ENCODE measurements around the gene FN1.

FN1 gene

DNA sequence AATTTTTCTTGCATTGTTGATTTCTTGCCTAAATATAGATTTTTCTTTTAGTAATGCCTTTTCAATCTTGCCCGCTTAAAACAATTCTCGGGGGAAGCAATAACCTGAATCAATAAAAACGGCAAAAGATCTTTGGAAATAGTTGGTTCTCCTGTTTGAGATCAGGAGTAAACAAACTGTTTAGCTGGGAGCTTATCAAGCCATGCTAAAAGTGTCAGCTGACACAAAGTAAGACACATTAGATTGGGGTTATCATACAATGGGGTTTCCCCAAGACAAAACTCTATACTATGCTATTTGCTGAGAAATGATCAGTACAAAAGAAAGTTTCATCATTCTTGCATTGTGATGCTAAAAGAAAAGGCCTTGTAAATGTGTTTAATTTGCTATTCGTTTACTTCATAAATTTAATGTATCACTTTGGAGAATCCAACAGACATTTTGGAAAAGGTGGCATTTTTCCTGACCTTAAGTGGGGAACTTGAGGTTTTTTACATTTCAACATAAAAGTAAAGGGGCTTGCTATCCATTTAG lies 77.5 kb downstream of the FN1 start:
- DNase-seq, result no peak
- H3K4me3 Mint-ChIP-seq, result no peak overlapping the region
- no peak overlapping the region for H3K27ac Mint-ChIP-seq
- H3K4me1 Mint-ChIP-seq, result no peaks in the 10 kb centered on the region
- peaks cover 27% of the 10 kb centered on the region for H3K36me3 Mint-ChIP-seq (ENCODE audit: low read depth)
- no peaks in the 10 kb centered on the region for H3K9me3 Mint-ChIP-seq
- ATAC-seq, result no peak
- H3K27me3 Mint-ChIP-seq, result no peaks in the 10 kb centered on the region

DNA sequence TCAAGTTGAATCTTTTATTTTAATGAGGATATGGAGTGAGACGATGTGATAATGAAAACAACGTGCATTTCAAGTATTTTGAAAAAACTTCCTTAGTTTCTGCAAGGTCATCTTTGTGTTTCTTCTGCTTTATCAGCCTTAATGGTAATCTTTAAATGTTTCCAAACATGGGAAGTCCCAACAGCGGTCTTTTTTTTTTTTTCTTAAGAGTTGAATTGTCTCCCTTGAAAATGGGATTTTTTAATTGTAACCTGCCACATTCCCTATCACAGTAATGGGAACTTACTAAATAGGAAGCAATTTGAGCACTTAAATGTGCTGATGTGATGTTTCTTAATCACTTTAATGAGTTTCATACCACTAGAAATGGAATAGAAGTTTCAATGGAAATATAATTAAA lies 78.2 kb downstream of the FN1 start:
- Mint-ChIP-seq H3K4me3 (no peak overlapping the region), H3K9me3 (no peaks in the 10 kb centered on the region), H3K36me3 (ENCODE audit: low read depth) (peaks cover 29% of the 10 kb centered on the region), H3K4me1 (no peaks in the 10 kb centered on the region), H3K27ac (no peak overlapping the region), H3K27me3 (no peaks in the 10 kb centered on the region)
- DNase-seq, result no peak
- ATAC-seq, result no peak

DNA sequence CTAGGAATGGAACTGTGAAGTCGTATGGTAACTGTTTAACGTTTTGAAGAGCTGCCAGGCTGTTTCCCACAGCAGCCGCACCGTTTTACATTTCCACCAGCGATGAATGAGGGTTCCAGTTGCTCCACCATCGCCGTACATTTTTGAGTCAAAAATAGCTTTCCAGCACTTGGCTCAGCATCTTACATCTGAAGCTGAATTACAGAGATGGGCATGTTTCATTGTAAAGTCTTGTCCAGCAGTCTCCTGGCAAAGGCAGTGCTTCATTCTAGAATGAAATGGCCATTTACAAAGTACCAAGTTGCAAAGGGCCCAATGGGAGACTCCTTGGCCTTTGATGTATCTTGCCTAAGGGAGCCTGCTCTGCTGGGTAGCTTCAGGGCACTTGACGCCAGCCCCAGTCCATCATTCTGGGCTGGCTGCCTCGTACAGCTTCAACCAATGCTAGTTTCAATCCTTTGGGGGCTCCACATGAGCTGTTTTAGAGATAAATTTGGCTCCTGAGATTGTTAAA lies 78.9 kb downstream of the FN1 start:
- DNase-seq (no peak), ATAC-seq (no peak)
- no peak overlapping the region for H3K4me3 Mint-ChIP-seq
- H3K4me1 Mint-ChIP-seq, result no peaks in the 10 kb centered on the region
- peaks cover 25% of the 10 kb centered on the region for H3K36me3 Mint-ChIP-seq (ENCODE audit: low read depth)
- no peaks in the 10 kb centered on the region for H3K9me3 Mint-ChIP-seq
- H3K27ac Mint-ChIP-seq, result no peak overlapping the region
- no peaks in the 10 kb centered on the region for H3K27me3 Mint-ChIP-seq

DNA sequence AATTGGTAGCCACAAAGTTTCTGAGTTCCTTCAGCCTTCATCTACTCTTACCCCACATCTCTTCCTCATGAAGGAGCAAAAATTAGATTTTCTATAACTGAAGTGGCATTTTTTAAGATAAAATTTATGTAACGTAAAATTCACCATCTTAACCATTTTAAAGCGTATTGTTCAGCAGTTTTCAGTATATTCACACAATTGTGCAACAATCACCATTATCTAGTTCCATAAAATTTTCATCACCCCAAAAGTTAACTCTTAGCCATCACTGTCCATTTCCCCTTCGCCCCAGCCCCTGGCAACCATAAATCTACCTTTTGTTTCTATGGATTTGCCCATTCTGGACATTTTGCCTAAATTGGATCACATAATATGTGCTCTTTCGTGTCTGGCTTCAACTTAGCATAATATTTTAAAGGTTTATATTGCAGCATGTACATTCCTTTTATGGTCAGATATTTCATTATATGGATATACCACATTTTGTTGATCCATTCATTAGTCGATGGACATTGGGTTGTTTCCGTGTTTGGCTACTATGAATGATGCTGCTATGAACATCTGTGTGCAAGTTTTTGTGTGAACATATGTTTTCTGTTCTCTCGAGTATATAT lies 79.4 kb downstream of the FN1 start:
- DNase-seq (no peak), ATAC-seq (no peak)
- Mint-ChIP-seq H3K9me3 (no peaks in the 10 kb centered on the region), H3K27me3 (no peaks in the 10 kb centered on the region), H3K4me1 (no peaks in the 10 kb centered on the region), H3K27ac (no peak overlapping the region), H3K36me3 (ENCODE audit: low read depth) (peaks cover 30% of the 10 kb centered on the region), H3K4me3 (no peak overlapping the region)

DNA sequence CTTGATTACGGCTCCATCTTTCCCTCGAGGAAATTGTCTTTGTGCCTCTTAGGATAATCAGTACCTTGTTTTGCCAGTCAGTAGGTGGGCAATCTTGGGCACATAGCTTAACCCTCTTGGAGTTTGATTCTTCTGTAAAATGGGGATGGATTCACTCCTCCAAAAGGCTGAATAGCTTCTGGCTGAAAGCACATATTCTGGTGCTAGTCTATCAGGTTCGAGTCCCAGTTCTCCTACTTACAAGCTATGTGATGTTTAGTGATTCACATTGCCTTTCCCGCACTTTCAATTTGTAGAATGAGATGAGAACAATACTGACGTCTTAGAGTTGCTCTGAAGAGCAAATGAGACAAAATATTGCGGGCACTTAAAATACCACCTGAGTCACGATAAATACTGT lies 80.1 kb downstream of the FN1 start:
- H3K4me3 Mint-ChIP-seq, result no peak overlapping the region
- no peaks in the 10 kb centered on the region for H3K4me1 Mint-ChIP-seq
- ATAC-seq (no peak), DNase-seq (no peak)
- H3K36me3 Mint-ChIP-seq (ENCODE audit: low read depth), result peaks cover 30% of the 10 kb centered on the region
- H3K27me3 Mint-ChIP-seq, result no peaks in the 10 kb centered on the region
- H3K27ac Mint-ChIP-seq, result no peak overlapping the region
- no peaks in the 10 kb centered on the region for H3K9me3 Mint-ChIP-seq

DNA sequence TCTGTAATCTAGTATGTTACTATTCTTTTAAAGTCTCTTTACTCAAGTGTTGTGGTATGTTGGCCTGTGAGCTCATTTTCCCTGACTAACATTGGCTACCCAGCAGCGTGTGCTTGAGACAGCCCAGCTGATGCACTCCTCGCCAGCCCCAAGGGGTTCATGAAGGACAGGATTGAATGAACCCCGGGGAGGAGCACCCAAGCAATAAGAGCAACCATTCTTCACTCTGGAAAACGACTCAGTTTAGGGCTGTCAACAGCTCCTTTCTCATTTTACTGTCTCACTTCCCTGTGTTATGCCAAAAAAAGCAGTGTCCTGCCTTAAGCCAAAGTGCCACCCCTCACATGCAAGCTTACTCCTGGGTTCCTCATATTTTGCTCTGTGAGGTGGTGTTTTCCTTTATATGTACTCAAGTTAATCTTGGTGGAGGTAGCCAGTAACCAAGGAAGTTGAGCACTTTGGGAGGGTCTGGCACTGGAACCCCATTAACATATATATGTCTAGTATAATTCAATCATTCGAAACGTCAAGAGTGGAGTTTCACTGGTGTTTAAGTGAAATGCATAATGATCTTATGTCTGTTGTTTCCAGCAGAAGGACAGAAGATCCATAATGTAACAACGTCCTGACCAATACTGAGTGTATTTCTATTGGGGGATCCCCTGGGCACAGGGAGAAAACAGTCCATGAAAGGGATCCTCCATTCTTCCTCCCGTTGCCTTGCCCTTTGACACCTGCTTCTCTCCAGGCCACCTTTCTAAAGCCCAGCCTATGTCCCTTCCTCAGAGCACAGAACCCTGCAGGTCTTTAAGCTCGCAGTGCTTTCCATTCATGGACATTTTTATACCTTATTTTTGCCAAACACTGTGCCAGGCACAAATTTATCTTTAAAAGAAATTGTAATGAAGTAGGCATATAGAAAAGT lies 80.8 kb downstream of the FN1 start:
- no peak overlapping the region for H3K4me3 Mint-ChIP-seq
- no peaks in the 10 kb centered on the region for H3K9me3 Mint-ChIP-seq
- no peak for ATAC-seq
- peaks cover 38% of the 10 kb centered on the region for H3K36me3 Mint-ChIP-seq (ENCODE audit: low read depth)
- DNase-seq, result no peak
- no peak overlapping the region for H3K27ac Mint-ChIP-seq
- H3K27me3 Mint-ChIP-seq, result no peaks in the 10 kb centered on the region
- H3K4me1 Mint-ChIP-seq, result no peaks in the 10 kb centered on the region

DNA sequence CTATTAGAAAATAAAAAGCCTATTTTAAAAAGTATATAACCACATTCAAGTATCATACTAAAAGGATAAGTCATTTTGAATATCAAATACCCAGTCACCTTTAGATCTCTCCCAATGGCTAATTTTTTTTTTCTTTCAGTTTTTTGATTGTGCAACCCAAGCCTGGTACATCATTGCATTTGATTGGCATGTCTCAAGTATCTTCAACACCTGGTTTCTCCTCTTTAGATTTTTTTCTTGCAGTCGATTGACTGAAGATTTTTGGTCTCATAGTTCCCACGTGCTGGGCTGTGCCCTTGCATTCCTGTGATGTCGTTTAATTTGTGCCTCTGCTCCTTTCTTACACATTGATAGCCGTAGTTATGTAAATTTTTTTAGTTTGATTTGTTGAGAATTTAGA lies 83.3 kb downstream of the FN1 start:
- Mint-ChIP-seq H3K4me1 (no peaks in the 10 kb centered on the region), H3K27me3 (no peaks in the 10 kb centered on the region), H3K36me3 (ENCODE audit: low read depth) (peaks cover 54% of the 10 kb centered on the region), H3K9me3 (no peaks in the 10 kb centered on the region), H3K4me3 (no peak overlapping the region), H3K27ac (no peak overlapping the region)
- no peak for ATAC-seq
- DNase-seq, result no peak

DNA sequence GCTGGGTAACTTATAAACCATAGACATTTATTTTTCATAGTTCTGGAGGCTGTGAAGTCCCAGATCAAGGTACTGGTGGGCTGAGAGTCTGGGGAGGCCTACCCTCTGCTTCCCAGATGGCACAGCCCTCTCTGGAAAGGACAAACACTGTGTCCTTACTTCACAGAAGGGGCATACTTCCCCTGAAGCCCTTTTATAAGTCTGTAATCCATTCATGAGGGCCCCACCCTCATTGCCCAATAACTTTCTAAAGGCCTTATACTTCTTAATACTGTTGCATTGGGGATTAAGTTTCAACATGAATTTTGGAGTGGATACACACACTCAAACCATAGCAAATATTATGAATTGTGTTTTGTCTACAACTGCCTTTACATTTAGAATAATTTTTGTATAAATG lies 88.0 kb downstream of the FN1 start:
- peaks cover 78% of the 10 kb centered on the region for H3K36me3 Mint-ChIP-seq (ENCODE audit: low read depth)
- H3K4me1 Mint-ChIP-seq, result no peaks in the 10 kb centered on the region
- DNase-seq, result no peak
- ATAC-seq, result no peak
- no peak overlapping the region for H3K4me3 Mint-ChIP-seq
- no peaks in the 10 kb centered on the region for H3K27me3 Mint-ChIP-seq
- H3K9me3 Mint-ChIP-seq, result no peaks in the 10 kb centered on the region
- H3K27ac Mint-ChIP-seq, result no peak overlapping the region

DNA sequence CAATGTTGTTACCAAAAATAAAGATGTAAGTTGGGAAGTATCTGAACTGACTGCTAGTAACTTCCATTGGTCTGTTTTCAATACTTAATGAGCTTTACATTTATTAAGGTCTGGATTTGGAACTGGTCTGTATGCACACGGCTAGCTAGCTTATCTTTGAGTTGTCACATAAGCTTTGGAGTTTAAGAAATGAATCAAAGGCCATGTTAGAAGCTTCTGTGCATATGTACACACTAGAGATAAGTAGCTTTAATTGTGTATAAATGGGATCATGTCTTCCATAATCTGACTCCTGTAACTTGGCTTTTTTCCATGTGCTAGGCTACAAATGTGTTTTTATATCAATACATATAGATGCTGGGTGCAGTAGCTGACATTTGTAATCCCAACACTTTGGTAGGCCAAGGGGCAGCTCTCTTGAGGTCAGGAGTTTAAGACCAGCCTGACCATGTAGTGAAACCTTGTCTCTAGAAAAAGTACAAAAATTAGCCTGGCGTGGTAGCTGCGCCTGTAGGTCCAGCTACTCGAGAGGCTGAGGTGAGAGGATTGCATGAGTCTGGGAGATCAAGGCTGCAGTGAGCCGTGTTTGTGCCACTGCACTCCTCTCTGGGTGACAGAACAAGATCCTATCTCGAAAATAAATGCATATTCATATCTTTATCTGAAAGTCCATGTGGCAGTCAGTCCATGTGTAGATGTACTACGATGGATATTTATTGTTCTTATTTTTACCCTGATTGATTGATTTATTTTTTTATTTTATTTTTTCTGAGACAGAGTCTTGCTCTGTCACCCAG lies 96.8 kb downstream of the FN1 start:
- no peaks in the 10 kb centered on the region for H3K4me1 Mint-ChIP-seq
- H3K9me3 Mint-ChIP-seq, result no peaks in the 10 kb centered on the region
- no peaks in the 10 kb centered on the region for H3K27me3 Mint-ChIP-seq
- DNase-seq, result no peak
- H3K4me3 Mint-ChIP-seq, result no peak overlapping the region
- peaks cover 80% of the 10 kb centered on the region for H3K36me3 Mint-ChIP-seq (ENCODE audit: low read depth)
- H3K27ac Mint-ChIP-seq, result no peak overlapping the region
- no peak for ATAC-seq

DNA sequence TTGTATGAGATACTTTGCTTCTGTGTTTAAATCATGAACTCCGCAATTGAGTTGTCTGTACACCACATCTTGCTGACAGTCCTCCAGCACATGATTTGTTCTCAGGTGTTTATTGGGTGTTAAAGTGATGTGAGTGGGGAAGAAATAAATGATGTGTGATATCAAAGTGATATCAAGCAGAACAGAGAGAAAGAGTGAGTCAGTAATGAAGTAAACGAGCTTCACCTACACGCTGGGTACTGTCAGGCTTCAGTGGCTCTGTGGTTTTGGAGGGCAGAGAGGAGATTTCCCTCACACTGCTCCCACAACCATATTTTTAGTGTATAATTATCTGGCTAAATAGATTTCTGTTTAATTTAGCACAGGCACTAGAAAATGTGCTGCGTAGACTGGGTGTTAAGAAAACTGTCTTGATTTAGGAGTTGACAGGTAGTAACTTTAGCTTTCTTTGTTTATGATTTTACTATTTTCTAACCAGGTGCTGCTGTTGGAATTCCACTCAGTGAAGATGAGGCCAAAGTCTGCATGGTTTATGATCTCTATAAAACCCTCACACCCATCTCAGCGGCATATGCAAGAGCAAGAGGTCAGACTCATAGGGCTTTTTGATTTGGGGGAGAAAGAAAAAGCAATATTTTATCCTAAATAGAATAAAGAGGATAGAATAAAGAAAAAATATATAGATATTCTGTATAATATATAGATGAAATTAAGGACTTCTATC lies 102.8 kb downstream of the FN1 start:
- no peaks in the 10 kb centered on the region for H3K27me3 Mint-ChIP-seq

DNA sequence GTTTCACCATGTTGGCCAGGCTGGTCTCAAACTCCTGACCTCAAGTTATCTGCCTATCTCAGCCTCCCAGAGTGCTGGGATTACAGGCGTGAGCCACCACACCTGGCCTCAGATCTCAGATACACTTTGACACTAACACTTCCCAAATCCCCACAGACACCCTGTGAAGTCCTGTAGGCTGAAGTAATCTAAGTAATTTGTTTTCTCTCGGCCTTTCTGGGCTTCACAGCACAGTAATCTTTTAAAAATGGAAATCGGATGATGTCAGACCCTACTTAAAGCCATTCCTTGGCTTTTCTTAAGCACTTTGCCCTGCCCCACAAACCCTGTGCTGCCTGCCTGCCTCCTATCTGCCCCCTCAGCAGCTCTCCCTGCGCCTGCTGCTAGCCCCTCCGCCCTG lies 107.8 kb downstream of the FN1 start:
- Mint-ChIP-seq H3K9me3 (no peaks in the 10 kb centered on the region), H3K4me3 (no peak overlapping the region), H3K27me3 (no peaks in the 10 kb centered on the region), H3K4me1 (peaks cover 28% of the 10 kb centered on the region), H3K27ac (no peak overlapping the region), H3K36me3 (ENCODE audit: low read depth) (peaks cover 77% of the 10 kb centered on the region)
- DNase-seq (no peak), ATAC-seq (no peak)

More for the DNA sequence above, 102.8 kb downstream of the FN1 start:
- Mint-ChIP-seq H3K36me3 (ENCODE audit: low read depth) (peaks cover 73% of the 10 kb centered on the region), H3K9me3 (no peaks in the 10 kb centered on the region), H3K4me1 (peaks cover 21% of the 10 kb centered on the region), H3K4me3 (no peak overlapping the region), H3K27ac (no peak overlapping the region)
- DNase-seq (no peak), ATAC-seq (peak; percentile 75)

DNA sequence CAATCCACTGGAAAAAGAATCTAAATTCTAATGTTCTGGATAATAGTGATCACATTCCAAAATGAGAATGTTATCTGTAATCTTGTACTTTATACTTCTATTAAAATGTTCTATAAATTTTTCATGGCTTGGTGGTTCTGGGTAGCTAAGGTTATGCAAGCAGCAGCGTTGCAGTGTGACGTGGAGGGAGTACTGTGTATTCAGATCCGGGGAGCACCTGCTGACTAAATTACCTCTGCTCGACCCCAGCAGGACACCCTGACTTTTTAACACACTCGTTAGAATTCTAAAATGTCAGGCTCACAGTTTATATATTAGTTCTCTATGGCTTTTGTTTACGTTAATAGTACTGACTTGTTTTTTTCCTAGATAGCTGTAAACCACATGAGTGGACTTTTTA lies 111.1 kb downstream of the FN1 start:
- Mint-ChIP-seq H3K27me3 (no peaks in the 10 kb centered on the region), H3K36me3 (ENCODE audit: low read depth) (peaks cover 75% of the 10 kb centered on the region), H3K4me1 (peaks cover 31% of the 10 kb centered on the region), H3K4me3 (no peak overlapping the region), H3K27ac (no peak overlapping the region), H3K9me3 (no peaks in the 10 kb centered on the region)
- DNase-seq (no peak), ATAC-seq (no peak)

DNA sequence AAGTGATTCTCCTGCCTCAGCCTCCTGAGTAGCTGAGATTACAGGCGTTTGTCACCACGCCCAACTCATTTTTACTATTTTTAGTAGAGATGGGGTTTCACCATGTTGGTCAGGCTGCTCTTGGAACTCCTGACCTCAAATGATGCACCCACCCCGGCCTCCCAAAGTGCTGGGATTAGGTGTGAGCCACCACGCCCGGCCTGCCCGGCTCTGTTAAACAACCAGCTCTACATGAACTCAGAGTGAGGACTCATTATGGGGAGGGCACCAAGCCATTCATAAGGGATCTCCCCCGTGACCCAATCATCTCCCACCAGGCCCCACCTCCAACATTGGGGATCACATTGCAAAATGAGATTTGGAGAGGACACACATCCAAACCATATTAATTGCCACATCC lies 115.2 kb downstream of the FN1 start:
- DNase-seq (no peak), ATAC-seq (no peak)
- no peak overlapping the region for H3K27ac Mint-ChIP-seq
- peaks cover 35% of the 10 kb centered on the region for H3K4me1 Mint-ChIP-seq
- no peaks in the 10 kb centered on the region for H3K9me3 Mint-ChIP-seq
- peaks cover 70% of the 10 kb centered on the region for H3K36me3 Mint-ChIP-seq (ENCODE audit: low read depth)
- H3K27me3 Mint-ChIP-seq, result no peaks in the 10 kb centered on the region
- H3K4me3 Mint-ChIP-seq, result no peak overlapping the region

DNA sequence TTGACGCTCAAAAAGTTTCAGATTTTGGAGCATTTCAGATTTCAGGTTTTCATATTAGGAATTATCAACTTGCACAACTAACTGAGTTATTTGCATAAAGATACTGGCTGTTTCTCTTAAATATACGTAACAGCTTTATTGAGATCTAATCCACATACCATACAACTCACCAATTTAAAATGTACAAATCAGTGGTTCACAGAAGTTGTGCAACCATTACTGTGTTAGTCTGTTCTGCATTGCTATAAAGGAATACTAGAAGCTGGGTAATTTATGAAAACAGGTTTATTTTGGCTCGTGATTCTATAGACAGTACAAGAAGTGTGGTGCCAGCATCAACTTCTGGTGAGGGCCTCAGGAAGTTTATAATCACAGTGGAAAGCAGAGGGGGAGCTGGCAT lies 115.8 kb downstream of the FN1 start:
- Mint-ChIP-seq H3K36me3 (ENCODE audit: low read depth) (peaks cover 69% of the 10 kb centered on the region), H3K4me1 (peaks cover 38% of the 10 kb centered on the region), H3K27me3 (no peaks in the 10 kb centered on the region), H3K4me3 (no peak overlapping the region), H3K27ac (no peak overlapping the region), H3K9me3 (no peaks in the 10 kb centered on the region)
- DNase-seq, result no peak
- ATAC-seq, result no peak
